GM15510 (cell line): ENCODE results near the gene MSX1.

Experiments
- POLR2A ChIP-seq: IDR thresholded peaks from 3 replicates; pipeline ENCODE4 v1.6.1; 2011; ENCODE audit warnings: borderline replicate concordance; ENCODE audit not compliant: insufficient read length; ENCODE audit errors: extremely low read depth

The MSX1 gene

DNA sequence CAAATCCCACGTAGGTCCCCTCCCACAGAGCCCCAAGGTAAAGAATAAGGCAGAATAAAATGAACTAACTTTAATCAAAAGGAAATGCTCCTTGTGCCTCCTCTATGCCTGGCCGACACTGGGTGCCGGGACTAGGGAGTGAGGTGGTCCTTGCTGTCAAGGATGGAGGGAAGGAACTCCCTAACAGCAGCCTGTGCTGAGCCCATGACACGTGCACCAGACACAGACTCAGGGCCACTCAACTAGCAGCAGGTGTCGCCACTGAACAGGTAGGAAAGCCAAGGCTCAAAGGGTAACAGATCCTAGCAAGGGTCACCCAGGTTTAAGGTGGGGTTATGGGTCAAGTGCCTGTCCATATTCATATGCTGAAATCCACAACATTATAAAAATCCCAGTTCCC is 29.2 kb downstream of the MSX1 start:
- TF ChIP-seq POLR2A = no peak

DNA sequence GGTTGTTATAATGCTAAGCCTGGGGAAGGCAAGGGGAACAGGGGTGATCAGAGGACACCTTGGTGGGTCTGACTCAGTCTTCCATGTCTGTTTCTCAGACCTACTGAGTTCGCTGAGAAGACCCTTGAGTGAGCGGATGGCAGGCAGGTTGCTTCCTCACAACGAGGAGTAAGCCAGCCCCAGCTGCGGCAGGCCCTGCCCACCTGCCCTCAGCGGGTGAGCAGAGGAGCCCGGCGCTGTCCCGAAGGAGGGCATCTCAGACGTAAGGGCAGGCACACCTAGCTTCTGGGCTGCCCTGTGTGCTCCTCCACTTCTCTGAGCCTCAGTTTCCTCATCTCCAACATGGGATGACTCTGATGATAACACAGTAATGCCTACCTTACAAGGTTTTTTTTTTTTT is 30.3 kb downstream of the MSX1 start:
- no peak for TF ChIP-seq POLR2A

DNA sequence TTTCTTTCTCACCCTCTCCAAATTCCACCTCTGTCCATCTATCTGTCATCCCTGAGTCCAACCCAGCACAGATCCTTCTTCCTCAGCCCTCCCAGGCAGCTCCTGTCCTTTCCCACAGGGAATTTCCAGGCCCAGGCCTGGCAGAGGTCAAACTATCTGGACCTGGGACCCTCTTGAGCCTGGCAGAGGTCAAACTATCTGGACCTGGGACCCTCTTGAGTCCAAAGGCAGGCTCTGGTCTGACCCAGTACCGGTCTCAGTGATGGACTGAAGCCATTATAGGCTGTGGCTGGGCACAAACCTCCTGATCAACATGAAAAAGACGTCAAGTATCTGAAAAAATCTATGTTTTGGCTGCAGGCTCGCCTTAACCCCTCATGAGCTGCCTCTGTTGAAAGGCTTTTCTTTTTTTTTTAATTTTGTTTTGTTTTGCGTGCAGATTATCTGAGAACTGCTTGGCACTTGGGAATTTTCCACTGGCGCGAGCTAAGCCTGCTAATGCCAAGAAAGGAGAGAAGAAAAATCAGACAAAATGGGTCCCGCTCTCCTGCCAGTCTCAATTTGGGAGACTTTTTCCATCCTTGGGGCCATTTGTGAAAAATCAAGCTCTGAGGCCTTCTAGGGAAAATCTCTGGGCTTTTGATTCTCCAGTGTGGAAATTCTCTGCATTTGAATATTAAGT is 31.2 kb downstream of the MSX1 start:
- TF ChIP-seq POLR2A = no peak

DNA sequence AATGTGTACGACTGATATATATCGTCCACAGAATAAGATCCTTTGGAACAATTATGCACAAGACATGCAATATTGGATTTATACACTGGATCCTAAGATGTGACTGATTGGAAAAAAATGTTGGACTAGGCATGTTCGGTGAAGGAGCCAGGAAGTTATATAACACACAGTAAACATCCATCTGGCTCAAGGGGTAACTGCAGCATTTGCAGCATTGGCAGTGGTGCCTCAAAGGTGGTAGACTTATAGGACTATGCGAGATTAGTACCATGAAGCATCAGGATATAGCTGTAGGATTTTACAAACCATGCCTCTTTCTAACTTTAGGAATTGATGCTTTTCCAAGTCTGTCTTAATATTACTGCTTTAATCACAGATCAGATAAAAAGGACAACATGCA is 34.3 kb downstream of the MSX1 start:
- no peak for TF ChIP-seq POLR2A

DNA sequence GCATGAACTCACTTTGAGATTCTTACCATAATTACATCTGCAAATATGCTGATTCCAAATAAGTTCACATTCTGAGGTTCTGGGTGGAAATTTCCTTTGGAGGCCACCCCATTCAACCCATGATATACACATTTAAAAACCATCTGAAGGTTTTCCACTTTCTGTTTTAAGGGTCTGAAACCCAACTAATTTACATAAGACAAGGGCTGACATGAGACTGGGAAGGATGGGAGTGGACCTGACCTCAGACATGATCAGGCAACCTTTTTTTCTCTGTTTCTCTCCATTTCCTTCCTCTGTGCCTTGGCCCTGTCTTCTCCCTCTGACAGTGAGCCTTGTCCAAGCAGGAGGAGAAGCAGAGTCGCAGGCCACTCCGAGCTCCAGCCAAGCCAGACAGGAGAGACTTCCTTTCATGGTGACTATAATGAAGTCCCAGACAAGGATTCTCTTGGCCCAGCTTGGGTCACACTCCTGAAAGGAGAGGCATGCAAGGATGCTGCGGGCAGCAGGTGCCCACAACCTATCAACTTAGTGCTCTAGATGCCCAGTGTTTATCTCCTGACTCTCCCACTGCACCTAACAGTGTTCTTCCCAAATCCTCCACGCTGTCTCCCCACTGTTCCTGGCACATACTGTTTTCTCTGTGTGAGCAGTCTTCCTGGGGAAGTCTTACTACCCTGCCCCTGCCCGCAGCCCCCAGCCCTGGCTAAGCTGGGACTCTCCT is 39.9 kb downstream of the MSX1 start:
- no peak for TF ChIP-seq POLR2A

DNA sequence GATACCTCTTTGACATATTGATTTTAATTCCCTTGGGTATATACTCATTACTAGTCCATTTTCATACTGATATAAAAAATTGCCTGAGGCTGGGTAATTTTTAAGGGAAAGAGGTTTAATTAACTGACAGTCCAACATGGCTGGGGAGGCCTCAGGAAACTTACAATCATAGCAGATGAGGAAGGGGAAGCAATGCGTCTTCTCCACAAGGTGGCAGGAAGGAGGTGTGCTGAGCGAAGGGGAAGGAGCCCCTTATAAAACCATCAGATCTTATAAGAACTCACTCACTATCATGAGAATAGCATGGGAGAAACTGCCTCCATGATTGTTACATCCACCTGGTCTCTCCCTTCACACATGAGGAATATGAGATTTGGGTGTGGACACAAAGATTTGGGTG is 42.4 kb downstream of the MSX1 start:
- TF ChIP-seq POLR2A = no peak

DNA sequence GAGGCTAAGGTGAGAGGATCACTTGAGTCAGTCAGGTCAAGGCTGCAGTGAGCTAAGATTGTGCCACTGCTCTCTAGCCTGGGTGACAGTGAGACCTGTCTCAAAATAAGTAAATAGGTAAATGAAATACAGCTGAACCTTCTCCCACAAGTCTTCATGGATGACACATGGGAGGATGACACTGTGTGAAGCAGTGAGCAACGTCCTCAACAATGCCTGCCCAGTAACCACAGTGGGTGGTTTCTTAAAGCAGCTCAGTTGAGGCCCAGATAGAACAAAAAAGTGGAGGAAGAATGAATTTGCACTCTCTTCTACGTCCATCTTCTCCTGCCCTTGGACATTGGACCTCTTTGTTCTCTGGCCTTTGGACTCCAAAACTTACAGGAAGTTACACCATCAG is 52.7 kb downstream of the MSX1 start:
- TF ChIP-seq POLR2A = no peak

DNA sequence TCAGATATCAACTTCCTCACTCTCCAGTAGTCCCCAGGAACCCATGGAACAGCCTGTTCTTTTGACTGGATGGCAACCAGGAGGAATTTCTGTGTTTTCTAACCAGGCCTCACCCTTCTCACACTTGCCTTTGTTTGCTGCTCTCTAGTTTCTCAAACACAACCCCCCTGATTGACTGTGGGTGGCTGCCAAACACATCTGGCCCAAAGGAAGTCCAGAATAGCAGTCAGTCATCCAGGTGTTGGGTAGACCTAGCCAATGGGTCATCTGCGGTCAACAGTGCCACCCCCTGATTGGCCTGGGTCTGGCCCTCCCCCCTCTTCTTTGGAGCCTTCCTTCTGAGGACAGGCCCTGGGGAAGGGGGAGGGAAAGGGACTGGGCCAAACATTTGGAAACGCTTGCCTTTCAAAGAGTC is 53.7 kb downstream of the MSX1 start:
- no peak for TF ChIP-seq POLR2A
